Measurements from ENCODE around the gene SP3.

The SP3 gene

DNA sequence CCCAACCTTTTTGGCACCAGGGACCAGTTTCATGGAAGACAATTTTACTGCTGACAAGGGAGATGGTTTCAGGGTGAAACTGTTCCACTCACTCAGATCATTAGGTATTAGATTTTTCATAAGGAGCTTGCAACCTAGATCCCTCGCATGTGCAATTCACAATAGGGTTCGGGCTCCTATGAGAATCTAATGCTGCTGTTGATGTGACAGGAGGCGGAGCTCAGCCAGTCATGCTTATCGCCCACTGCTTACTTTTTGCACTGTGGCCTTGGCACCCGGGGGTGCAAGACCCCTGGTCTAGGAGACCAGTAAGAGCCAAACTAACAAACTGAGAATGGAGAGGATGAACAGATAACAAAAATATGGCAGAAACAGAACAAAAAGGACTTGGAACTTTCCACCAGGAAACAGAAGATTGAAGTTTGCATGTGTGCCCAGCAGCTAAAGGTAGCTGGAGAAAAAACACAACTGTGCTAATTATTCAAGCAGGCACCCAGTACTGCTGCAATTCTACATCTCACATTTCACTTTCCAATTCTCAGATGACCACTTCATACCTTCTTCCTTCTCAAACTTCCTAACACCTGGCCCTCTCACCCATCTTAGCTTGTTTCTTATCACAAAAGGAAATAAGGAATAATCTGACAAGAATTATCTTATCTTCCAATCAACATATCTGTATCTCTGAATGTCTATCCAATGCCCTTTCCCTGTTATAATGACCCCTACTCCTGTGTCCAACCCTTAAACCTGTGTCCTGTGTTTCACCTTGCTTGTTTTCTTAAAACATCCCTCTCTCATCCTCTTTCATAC is 24.8 kb downstream of the SP3 start:
- H3K4me3 ChIP-seq (ENCODE audit: low read length) = no peak overlapping the region
- no peak overlapping the region for H3K4me2 ChIP-seq (ENCODE audit: low read length)
- H3K9me3 ChIP-seq (ENCODE audit: insufficient read depth, low read length) = no peaks in the 10 kb centered on the region
- peaks cover 95% of the 10 kb centered on the region for H4K20me1 ChIP-seq (ENCODE audit: insufficient read depth, low read length)
- peaks cover 100% of the 10 kb centered on the region for H3K79me2 ChIP-seq (ENCODE audit: low read length)
- TF ChIP-seq, protein P1, sequence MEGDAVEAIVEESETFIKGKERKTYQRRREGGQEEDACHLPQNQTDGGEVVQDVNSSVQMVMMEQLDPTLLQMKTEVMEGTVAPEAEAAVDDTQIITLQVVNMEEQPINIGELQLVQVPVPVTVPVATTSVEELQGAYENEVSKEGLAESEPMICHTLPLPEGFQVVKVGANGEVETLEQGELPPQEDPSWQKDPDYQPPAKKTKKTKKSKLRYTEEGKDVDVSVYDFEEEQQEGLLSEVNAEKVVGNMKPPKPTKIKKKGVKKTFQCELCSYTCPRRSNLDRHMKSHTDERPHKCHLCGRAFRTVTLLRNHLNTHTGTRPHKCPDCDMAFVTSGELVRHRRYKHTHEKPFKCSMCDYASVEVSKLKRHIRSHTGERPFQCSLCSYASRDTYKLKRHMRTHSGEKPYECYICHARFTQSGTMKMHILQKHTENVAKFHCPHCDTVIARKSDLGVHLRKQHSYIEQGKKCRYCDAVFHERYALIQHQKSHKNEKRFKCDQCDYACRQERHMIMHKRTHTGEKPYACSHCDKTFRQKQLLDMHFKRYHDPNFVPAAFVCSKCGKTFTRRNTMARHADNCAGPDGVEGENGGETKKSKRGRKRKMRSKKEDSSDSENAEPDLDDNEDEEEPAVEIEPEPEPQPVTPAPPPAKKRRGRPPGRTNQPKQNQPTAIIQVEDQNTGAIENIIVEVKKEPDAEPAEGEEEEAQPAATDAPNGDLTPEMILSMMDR (IDR thresholded peaks at IDR 0.05; ENCODE audit: low read depth, low read length) = no peak
- TF ChIP-seq EZH2phosphoT487 (IDR thresholded peaks at IDR 0.05; ENCODE audit: low read depth) = no peak
- no peak overlapping the region for H3K27ac ChIP-seq (ENCODE audit: low read length)
- H2AFZ ChIP-seq (ENCODE audit: low read depth, low read length) = no peak overlapping the region
- H3K27me3 ChIP-seq (ENCODE audit: low read depth, low read length) = no peaks in the 10 kb centered on the region
- peaks cover 48% of the 10 kb centered on the region for H3K4me1 ChIP-seq (ENCODE audit: low read length)
- no peak overlapping the region for H3K9ac ChIP-seq (ENCODE audit: low read length)
- H3K36me3 ChIP-seq (replicated peaks; ENCODE audit: low read depth, low read length) = peaks cover 14% of the 10 kb centered on the region

- peaks cover 46% of the 10 kb centered on the region for H3K4me1 ChIP-seq (ENCODE audit: low read length)
- no peak overlapping the region for H2AFZ ChIP-seq (ENCODE audit: low read depth, low read length)
- H3K4me3 ChIP-seq (ENCODE audit: low read length) = no peak overlapping the region
- H3K9ac ChIP-seq (ENCODE audit: low read length) = no peak overlapping the region
- H3K27me3 ChIP-seq (ENCODE audit: low read depth, low read length) = no peaks in the 10 kb centered on the region
- no peak overlapping the region for H3K4me2 ChIP-seq (ENCODE audit: low read length)
- H4K20me1 ChIP-seq (ENCODE audit: insufficient read depth, low read length) = peaks cover 94% of the 10 kb centered on the region
- H3K36me3 ChIP-seq (replicated peaks; ENCODE audit: low read depth, low read length) = peaks cover 13% of the 10 kb centered on the region
- H3K27ac ChIP-seq (ENCODE audit: low read length) = no peak overlapping the region
- no peak for TF ChIP-seq EZH2phosphoT487 (IDR thresholded peaks at IDR 0.05; ENCODE audit: low read depth)
- TF ChIP-seq, protein P1 (IDR thresholded peaks at IDR 0.05; ENCODE audit: low read depth, low read length) = no peak
- H3K79me2 ChIP-seq (ENCODE audit: low read length) = peaks cover 100% of the 10 kb centered on the region
- no peaks in the 10 kb centered on the region for H3K9me3 ChIP-seq (ENCODE audit: insufficient read depth, low read length)
Measured at GRCh38 chr2:173938700-173939384, 26.3 kb downstream of the SP3 start.

GRCh38 chr2:173935305-173935704 is 29.9 kb downstream of the SP3 start:
- Histone ChIP-seq H3K27me3 (ENCODE audit: low read depth, low read length) (no peaks in the 10 kb centered on the region), H2AFZ (ENCODE audit: low read depth, low read length) (no peak overlapping the region), H3K27ac (ENCODE audit: low read length) (no peak overlapping the region), H3K4me3 (ENCODE audit: low read length) (no peak overlapping the region), H3K4me1 (ENCODE audit: low read length) (peaks cover 11% of the 10 kb centered on the region), H3K9me3 (ENCODE audit: insufficient read depth, low read length) (no peaks in the 10 kb centered on the region), H4K20me1 (ENCODE audit: insufficient read depth, low read length) (peaks cover 90% of the 10 kb centered on the region), H3K4me2 (ENCODE audit: low read length) (no peak overlapping the region), H3K36me3 (replicated peaks; ENCODE audit: low read depth, low read length) (peaks cover 4% of the 10 kb centered on the region), H3K79me2 (ENCODE audit: low read length) (peaks cover 98% of the 10 kb centered on the region), H3K9ac (ENCODE audit: low read length) (no peak overlapping the region)
- TF ChIP-seq EZH2phosphoT487 (IDR thresholded peaks at IDR 0.05; ENCODE audit: low read depth) = no peak
- TF ChIP-seq, protein P1 (IDR thresholded peaks at IDR 0.05; ENCODE audit: low read depth, low read length) = no peak

DNA sequence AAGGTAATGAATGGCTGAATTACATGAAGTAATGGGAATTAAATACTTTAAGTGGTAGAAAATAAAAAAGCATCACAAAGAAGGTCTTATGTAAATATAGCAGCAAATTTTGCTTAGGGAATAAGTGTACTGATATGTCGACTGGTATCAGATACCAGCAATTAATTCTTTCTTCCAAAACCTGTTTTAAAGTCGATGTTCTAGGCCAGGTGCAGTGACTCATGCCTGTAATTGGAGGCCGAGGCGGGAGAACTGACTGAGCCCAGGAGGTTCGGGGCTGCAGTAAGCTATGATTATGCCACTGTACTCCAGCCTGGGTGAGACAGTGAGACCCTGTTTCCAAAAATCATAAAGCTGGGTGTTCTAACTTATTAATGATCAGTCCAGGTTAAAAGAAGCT is 30.3 kb downstream of the SP3 start:
- Histone ChIP-seq H3K79me2 (ENCODE audit: low read length) (peaks cover 98% of the 10 kb centered on the region), H2AFZ (ENCODE audit: low read depth, low read length) (no peak overlapping the region), H3K9ac (ENCODE audit: low read length) (no peak overlapping the region), H3K4me3 (ENCODE audit: low read length) (no peak overlapping the region), H3K4me2 (ENCODE audit: low read length) (no peak overlapping the region), H3K27me3 (ENCODE audit: low read depth, low read length) (no peaks in the 10 kb centered on the region), H4K20me1 (ENCODE audit: insufficient read depth, low read length) (peaks cover 90% of the 10 kb centered on the region), H3K4me1 (ENCODE audit: low read length) (peaks cover 7% of the 10 kb centered on the region), H3K27ac (ENCODE audit: low read length) (no peak overlapping the region), H3K36me3 (replicated peaks; ENCODE audit: low read depth, low read length) (peaks cover 3% of the 10 kb centered on the region), H3K9me3 (ENCODE audit: insufficient read depth, low read length) (no peaks in the 10 kb centered on the region)
- TF ChIP-seq EZH2phosphoT487 (IDR thresholded peaks at IDR 0.05; ENCODE audit: low read depth) = no peak
- TF ChIP-seq, protein P1 (IDR thresholded peaks at IDR 0.05; ENCODE audit: low read depth, low read length) = no peak
